H1 (cell line): ENCODE measurements around the gene UBP1.
"Not testable (repeated sequence)": the region's sequence is repeated elsewhere in the genome, so short reads cannot be mapped to it uniquely, and the experiment has no call there.

Source experiments
- ASH2L ChIP-seq: fragments of 200-600, 300-600 bp; sonication (generic); IDR thresholded peaks from one replicate; pipeline ENCODE4 v1.7.1; 2017; ENCODE audit warnings: low read length
- EZH2 ChIP-seq: fragments of 200-600 bp; sonication (generic); IDR thresholded peaks from 2 replicates; pipeline ENCODE4 v1.7.1; 2012; ENCODE audit warnings: low read depth, mild to moderate bottlenecking, moderate library complexity, low read length, inconsistent platforms; ENCODE audit not compliant: severe bottlenecking
- KDM4A ChIP-seq: IDR thresholded peaks from one replicate; pipeline ENCODE4 v1.7.1; 2012; ENCODE audit warnings: low read depth, mild to moderate bottlenecking, moderate library complexity, low read length, inconsistent platforms; ENCODE audit not compliant: severe bottlenecking
- MAFK ChIP-seq: IDR thresholded peaks from 2 replicates; pipeline ENCODE4 v1.6.1; 2012; ENCODE audit warnings: low read depth, mild to moderate bottlenecking, improper control_type of control experiment, low read length
- POLR2A ChIP-seq, 2 experiments: IDR thresholded peaks; 1 replicate in 1 of 2; 2 replicates in 1 of 2; pipeline ENCODE4 v1.6.1; 2011; ENCODE audit warnings: low read depth in 2 of 2, low read length in 2 of 2, mild to moderate bottlenecking in 2 of 2; ENCODE audit errors: control extremely low read depth in 1 of 2
- POLR2AphosphoS5 ChIP-seq: IDR thresholded peaks from 2 replicates; pipeline ENCODE4 v1.6.1; 2011; ENCODE audit warnings: low read depth, low read length
- RFX5 ChIP-seq: IDR thresholded peaks from 2 replicates; pipeline ENCODE4 v1.6.1; 2011; ENCODE audit warnings: low read depth, low read length, improper control_type of control experiment, borderline replicate concordance
- SP1 ChIP-seq: IDR thresholded peaks from 2 replicates; pipeline ENCODE4 v1.6.1; 2011; ENCODE audit warnings: low read depth, low read length
- SP2 ChIP-seq: IDR thresholded peaks from 2 replicates; pipeline ENCODE4 v1.6.1; 2012; ENCODE audit warnings: mild to moderate bottlenecking, low read length, inconsistent platforms
- SUZ12 ChIP-seq: fragments of 200-600 bp; sonication (generic); IDR thresholded peaks from 2 replicates; pipeline ENCODE4 v1.6.1; 2012; ENCODE audit warnings: mild to moderate bottlenecking, inconsistent platforms, low read length, moderate library complexity, mixed read lengths
- TAF1 ChIP-seq: IDR thresholded peaks from 2 replicates; pipeline ENCODE4 v1.6.1; 2011; ENCODE audit warnings: mild to moderate bottlenecking, low read depth, low read length
- TF ChIP-seq, protein P1 (sequence below), 3 experiments: IDR thresholded peaks; 1 replicate in 2 of 3; 2 replicates in 1 of 3; pipeline versions ENCODE4 v1.5.1 to v1.6.1; 2011; ENCODE audit warnings: low read length in 3 of 3, mild to moderate bottlenecking in 3 of 3, inconsistent platforms in 2 of 3, low read depth in 1 of 3, moderate library complexity in 1 of 3; ENCODE audit not compliant: insufficient read depth in 1 of 3; ENCODE audit errors: control extremely low read depth in 1 of 3
- TF ChIP-seq, protein P2 (sequence below): IDR thresholded peaks from 2 replicates; pipeline ENCODE4 v1.6.1; 2011; ENCODE audit warnings: low read length, improper control_type of control experiment
- TF ChIP-seq, protein P3 (sequence below): IDR thresholded peaks from 2 replicates; pipeline ENCODE4 v1.6.1; 2011; ENCODE audit warnings: low read depth, mild to moderate bottlenecking, low read length; ENCODE audit not compliant: insufficient read depth

DNA sequence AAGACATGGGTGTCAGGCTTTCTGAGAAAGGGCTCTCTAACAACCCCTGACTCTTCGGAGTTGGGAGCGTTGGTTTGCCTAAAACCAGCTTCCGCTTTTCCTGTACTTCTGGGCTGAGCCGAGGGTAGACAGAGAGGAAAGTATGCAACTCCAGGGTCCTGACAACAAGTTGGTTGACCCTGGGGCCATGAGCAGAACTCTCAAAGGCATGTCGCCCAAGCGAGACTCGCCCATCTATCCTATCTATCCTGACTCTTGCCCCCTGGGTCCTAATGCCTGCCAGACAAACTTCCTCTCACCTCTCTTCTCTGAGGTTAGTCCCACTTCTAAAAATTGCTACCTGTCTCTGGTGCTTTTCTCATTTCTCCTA lies 7.0 kb upstream of the UBP1 start:
- not testable (repeated sequence) for TF ChIP-seq POLR2A (IDR thresholded peaks at IDR 0.05; ENCODE audit: control extremely low read depth in 1 of 2, low read depth in 2 of 2, low read length in 2 of 2); SP2; EZH2; KDM4A; TAF1; MAFK; SUZ12; SP1; ASH2L; POLR2AphosphoS5; RFX5
- TF ChIP-seq, protein P1, sequence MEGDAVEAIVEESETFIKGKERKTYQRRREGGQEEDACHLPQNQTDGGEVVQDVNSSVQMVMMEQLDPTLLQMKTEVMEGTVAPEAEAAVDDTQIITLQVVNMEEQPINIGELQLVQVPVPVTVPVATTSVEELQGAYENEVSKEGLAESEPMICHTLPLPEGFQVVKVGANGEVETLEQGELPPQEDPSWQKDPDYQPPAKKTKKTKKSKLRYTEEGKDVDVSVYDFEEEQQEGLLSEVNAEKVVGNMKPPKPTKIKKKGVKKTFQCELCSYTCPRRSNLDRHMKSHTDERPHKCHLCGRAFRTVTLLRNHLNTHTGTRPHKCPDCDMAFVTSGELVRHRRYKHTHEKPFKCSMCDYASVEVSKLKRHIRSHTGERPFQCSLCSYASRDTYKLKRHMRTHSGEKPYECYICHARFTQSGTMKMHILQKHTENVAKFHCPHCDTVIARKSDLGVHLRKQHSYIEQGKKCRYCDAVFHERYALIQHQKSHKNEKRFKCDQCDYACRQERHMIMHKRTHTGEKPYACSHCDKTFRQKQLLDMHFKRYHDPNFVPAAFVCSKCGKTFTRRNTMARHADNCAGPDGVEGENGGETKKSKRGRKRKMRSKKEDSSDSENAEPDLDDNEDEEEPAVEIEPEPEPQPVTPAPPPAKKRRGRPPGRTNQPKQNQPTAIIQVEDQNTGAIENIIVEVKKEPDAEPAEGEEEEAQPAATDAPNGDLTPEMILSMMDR (IDR thresholded peaks at IDR 0.05; ENCODE audit: control extremely low read depth in 1 of 3, insufficient read depth in 1 of 3, low read depth in 1 of 3, low read length in 3 of 3): not testable (repeated sequence)
- TF ChIP-seq, protein P2, sequence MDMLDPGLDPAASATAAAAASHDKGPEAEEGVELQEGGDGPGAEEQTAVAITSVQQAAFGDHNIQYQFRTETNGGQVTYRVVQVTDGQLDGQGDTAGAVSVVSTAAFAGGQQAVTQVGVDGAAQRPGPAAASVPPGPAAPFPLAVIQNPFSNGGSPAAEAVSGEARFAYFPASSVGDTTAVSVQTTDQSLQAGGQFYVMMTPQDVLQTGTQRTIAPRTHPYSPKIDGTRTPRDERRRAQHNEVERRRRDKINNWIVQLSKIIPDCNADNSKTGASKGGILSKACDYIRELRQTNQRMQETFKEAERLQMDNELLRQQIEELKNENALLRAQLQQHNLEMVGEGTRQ: not testable (repeated sequence)
- TF ChIP-seq, protein P3, sequence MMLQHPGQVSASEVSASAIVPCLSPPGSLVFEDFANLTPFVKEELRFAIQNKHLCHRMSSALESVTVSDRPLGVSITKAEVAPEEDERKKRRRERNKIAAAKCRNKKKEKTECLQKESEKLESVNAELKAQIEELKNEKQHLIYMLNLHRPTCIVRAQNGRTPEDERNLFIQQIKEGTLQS: not testable (repeated sequence)
